GM19043 (cell line): ENCODE results near the gene BOD1L1.

Experiments used
- ATAC-seq: cut with Tn5 transposase; IDR thresholded peaks from one replicate; pipeline ENCODE4 v1.9.1; 2021; ENCODE audit warnings: low read depth; ENCODE audit not compliant: unreplicated experiment

Gene BOD1L1

DNA sequence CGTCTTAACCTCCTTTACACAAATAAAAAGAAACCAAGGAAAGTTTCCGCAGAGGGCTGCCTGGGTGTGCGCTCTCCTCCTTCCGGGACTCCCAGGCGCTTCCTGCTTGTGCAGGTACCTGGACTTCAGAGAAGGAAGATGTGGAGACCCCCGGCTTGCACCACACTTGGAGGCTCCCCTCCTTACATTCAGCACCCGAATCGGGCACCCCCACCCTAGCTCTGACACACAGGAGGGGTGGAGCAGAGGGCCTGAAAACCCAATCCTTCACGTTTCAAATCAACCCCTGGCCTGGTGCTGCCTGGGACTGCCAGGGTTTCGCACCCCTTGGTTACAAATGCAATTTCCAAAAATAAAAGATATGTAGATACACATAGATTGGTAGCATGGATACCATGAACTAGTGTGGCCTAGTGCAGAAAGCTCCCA is 86.3 kb downstream of the BOD1L1 start:
- ATAC-seq: no peak

DNA sequence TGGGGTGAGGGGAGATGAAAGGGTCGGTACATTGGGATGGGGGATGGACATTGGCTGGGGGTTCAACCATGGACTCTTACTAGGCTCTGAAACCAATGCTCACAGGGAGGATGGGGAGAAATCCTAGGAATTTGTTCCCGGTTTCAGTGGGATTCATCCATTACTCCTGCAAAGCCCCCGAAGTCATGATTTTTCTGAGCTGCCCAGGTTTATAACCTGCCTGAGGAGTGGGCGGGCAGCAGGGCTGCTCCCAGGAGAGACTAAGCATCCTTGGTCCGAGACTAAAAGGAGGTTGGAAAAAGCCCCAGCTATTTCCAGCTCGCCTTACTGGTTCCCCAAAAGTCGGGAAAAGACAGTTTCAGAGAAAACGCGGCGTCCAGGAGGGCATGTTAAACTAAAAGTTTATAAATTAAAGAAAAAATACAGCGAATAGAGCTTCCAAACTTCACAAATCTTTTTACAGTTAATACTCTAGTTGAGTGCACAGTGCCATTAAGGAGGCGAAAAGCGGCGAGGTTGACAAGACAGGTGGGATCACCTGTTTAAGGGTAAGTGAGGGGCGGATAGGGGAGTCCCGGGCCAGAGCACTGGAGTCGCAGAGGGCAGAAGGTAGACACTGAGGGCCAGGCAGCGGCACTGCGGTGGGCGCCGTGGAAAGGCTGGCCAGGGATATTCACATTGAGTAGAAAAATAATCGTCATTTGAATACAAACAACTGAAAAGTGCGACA is 86.9 kb downstream of the BOD1L1 start:
- no peak for ATAC-seq

DNA sequence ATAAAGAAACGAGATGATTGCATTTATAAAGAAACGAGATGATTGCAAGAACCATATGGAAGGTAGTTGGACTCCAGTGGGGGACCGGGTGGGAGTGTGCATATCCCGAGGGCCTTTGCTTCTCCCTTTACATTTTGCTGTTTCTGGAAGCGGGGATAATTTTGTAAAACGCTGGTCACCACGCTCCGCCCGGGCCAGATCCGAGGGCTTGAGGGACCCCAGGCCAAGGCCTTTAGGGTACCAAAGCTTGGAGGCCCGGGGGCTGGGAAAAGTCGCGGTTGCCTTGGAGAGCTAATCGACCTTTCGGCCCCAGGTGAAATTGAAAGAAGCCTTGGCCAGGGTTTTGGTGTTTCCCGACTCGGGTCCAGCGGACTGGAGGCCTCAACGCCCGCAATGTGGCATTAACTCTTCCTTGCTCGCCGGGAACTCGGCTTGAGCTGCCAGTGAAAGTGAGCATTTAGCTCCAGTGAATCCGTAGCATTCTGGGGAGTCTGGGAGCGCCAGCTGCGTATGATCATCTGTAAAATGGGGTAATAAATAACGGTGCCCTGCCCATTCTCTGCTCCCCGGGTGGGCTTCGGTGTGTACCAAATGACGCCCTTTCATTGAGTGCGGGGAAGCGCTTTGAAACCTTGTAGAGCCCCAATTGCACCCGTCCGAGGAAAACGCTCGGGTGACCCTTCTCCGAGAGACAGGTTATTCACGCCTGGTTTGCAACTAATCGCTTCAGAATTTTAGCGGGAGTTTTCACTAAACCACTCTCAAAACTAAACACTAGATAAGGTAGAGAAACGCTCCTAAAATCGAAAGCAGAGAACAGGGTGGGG is 87.7 kb downstream of the BOD1L1 start:
- no peak for ATAC-seq

DNA sequence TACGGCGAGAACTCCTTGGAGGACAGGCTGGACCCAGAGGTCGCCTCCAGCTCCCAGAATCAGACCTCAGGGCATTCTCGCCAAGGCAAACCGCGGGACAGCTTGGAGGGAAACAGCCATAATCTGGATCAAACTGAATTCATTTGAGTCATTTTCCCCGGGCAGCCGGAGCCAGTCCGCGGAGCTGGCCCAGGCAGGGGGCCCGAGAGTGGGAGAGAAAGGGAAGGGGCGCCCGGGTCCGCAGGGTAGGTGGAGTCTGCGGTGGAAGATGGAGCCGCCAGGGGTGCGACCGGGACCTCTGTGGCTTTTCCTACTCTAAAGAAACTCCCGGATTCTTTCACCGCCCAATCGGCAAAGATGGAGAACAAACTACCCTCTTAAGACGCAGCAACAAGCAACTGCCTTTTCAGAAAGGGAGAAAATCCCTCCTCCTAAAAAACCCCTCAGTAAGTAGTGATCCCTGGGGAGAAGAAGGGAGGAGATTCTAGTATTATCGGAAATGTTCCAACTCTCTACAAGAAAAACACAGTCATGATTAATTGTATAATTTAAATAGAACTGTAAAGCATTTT is 88.4 kb downstream of the BOD1L1 start:
- no peak for ATAC-seq

DNA sequence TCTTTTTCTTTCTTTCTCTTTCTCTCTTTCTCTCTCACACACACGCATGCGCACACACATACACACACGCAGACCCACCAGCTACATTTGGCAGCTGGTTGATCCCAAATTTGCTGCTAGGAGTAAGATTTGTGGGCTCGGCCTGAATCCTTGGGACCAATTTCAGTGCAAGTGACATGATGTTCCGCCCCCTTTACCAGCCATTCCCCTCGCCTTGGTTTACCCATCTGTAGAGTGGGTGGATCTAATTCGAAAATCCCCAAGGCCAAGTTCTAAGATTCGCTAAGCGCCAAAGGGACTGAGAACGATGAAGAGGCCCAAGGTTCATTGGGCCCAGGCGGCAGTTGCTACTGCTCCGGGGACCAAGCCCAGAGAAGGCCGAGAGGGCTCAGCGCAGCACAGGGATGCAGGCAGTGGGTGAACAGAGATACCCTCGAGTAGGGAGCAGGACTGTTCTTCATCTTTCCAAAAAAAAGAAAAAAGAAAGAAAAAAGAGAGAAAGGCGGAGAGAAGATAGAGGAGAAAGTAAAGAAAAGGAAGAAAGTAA is 89.0 kb downstream of the BOD1L1 start:
- no peak for ATAC-seq

DNA sequence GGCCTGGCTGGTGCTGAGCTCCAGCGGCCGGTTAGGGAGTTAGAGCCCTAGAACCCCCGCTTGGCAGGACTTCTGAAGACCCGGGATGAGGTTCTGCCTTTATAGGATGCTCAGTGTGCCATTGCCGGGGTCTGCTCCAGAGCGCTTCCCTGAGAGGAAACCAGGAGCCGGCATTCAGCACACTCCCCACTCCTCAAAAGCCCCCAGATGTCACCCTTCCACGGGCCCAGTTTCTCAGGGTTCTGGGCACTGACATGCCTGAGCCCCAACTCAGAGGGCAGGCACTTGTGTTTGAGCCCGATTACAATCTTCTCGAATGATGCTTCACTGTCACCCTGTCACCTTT is 89.7 kb downstream of the BOD1L1 start:
- no peak for ATAC-seq

DNA sequence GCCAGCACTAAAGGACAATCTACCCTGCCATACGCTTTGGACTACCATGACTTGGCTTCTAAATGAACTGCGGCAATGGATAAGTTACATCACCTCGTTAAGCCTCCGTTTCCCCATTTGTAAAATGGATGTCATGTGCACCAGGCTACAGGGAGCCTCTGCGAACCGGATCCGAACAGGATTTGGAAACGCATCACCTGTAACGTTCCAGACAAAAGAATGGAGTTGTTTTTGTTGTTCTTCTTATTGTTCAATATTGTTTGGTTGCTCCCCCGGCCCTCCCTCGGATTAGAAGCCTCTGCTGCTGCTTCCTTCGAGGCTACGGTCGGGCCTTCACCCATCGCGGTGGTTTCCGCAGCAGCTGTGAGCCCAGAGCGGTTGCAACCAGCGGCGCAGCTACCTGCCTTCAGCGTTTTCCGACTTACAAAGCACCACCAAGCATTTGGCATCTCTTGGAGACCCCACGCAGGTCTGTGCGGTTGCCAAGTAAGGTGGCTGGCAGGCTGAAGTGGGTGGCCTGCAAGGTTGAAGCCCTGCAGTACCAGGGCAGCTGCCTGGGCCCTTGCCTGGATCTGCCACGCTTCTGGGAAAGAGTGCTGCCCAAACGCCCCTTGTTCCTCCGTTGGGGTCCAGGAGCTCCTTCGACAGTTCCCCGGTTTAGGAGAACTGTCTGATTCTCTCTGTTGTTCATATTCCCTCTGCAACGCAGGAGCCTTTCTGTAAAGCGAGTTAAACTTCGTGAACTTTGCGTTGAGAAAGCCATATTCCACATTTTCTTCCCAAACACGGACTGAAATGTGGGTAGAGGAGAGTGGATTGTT is 90.3 kb downstream of the BOD1L1 start:
- no peak for ATAC-seq

DNA sequence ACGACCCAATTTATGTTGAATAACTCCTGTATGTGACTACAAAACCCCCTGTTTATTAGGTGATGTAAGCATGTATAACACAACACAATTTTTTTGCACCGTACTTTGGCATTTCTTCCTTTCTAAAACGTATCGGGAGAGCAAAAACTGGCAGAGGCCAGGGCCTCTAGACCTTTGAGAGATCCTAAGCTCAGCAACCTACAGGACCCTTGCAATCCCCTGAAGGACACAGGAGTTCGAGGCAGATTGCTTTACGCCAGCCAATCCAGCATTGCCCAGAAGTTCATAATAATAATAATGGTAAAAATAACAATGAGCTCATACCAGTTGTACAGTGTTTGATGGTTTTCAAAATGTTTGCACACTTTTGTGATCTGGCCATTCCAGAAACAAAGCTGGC is 90.9 kb downstream of the BOD1L1 start:
- no peak for ATAC-seq

DNA sequence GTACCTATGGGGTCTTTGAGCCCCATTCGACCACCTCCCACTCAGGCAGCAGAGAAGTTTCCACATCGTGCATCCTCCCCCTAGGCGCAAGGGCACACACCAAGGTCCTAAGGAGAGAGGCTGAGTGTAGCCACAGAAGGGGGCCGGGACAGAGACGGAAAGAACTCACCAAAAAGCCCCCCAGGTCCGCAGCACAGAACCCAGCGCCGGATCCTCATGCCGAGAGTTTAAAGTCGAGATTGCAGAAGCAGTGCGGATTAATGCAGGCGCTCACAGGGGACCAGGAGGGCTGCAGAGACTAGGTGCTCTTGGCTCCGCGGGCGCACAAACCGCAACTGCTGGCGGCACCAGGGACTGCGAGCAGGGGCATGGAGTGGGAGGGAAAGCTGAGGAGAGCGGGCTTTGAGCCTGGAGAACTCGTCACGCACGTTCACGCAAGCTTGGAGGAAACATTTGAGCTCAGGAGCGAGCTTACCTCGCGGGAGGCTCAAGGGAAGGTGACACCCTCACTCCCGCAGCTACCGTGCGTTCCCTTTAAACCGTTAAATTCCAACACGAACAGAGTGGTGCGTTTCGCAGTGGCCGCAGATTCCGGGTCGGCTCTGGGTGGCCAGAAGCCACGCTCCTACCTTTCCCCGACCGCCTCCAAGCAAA is 91.7 kb downstream of the BOD1L1 start:
- no peak for ATAC-seq

DNA sequence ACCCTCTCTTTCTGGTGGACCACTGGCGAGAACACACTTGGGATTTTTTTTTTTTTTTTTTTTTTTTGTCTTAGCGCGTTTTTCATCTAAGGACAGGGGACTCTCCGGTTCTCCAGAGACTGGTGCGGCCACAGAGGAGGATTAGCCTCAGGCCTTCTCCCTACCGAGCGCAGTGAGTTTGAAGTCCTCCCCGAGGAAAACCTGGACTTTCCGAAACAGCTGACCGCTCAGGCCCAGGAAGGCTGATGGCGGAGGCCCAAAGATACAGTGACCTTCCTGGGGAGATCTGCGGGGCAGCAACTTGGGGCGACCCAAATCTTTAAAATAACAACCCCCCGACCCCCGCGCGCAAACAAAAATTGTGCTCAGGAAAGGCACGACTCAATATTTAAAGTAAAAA is 92.4 kb downstream of the BOD1L1 start:
- ATAC-seq: no peak

DNA sequence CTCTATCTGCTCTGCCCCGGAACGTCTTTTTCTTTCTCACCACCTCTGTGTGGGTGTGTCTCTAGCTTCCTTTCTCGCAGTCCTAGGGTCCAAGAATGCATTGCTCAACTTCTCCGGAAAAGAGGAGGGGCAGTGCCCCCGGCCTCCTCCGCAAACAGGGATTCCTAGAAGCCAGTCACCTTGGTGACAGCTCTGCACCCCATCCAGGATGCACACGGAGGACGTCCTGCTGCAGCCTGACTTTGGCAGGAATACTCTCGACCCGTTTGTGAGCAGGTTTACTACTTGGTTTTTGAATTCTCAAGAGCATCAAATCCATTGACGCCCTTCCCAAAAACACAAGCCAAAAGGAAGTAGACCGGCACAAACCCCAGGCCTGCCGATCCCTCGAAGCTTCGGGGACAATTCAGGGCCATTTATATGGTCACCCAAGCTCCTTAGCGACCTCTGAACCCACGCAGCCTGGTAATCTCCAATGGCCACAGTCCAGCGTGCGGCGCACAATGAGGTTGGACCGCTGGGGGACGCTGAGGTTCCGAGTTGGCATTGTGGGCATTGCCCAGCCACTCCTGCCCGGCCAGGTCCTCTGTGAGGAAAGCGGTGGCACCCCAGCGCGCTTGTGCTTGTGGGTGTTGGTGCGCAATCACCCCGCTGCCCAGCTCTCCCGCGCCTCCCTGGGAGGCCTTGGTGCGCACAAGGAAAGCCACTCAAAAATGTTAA is 93.0 kb downstream of the BOD1L1 start:
- ATAC-seq: no peak

DNA sequence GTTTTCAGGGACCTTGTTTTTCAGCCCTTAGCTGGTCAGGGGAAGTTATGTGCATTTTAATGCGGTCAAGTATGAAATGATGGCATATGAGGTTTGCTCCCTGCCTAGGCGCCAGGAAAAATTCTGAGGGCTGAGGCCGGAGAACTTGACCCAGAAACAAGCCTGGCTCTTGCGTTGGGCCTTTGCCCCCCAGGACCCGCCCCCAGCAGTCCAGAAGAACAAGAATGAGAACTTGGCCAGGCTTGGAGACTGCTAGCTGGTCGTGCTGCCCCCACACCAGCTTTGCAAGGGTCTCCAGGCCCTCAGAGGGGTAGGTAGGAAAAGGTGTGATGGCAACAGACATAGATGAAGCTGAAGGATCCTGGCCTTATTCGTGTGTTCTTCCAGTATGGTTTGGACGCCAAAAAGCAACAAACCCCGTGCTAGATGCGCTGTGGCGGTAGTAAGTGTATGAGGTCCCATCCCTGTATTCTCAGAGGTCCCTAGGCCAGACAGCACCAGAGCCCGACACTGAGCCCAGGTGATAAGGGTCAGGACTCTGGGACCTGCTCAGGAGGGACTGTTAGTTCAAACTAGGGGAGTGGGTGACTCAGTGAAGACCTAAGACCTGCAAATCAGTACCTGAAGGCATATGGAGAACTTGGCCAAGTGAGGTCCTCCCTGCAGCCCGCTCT is 93.7 kb downstream of the BOD1L1 start:
- no peak for ATAC-seq

DNA sequence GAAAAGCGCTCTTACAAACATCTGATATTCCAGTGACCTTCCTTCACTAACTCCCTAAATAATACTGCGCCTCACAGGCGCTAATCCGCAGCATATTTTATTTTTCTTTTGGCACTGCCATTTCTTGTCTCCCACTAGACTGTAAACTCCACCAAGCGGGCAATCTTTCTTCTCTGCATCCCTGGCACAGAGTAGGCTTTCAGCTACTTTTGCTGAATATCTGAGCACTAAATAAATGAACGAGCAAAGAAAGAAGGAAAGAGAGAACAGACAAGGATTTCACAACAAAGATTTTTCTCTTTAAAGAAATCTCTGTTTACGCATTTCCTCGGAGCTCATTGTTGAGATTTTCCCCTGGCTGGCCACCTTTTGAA is 95.9 kb downstream of the BOD1L1 start:
- no peak for ATAC-seq

DNA sequence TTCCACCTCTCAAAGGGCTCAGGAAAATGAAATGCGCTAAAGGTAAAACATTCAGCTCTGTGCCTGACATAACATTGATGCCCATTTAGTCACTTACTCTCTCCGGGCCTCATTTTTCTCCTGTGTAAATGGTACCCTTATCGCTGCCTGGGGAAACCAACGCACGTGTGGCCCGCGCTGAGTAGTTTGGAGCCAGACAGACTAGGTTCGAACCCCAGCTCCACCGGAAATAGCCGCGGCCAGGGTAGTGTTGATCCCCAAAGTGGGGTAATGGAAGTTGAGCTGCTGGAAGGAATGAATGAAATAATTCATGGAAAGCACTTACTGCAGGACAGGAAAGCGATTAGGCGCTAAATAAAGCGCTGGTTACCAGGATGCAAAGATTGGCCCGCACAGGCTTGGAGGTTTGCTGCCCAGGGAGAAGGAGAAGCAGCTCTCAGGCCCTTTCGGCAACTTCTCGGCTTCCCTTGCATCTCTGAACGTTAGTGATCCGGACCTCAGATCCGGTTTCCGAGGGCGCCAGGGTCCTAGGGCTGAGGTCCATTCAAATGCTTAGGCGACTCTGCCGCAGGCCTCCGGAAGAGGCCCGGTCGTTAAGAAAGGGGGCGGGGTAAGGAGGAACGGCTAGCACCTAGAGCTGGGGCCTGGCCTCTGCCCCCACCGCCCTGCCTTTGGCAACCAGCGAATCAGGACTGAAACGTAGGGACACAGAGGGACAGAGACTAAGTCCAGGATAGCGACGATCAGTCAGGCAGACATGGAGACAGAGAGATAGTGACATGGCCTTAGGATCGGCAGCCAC is 96.5 kb downstream of the BOD1L1 start:
- no peak for ATAC-seq

DNA sequence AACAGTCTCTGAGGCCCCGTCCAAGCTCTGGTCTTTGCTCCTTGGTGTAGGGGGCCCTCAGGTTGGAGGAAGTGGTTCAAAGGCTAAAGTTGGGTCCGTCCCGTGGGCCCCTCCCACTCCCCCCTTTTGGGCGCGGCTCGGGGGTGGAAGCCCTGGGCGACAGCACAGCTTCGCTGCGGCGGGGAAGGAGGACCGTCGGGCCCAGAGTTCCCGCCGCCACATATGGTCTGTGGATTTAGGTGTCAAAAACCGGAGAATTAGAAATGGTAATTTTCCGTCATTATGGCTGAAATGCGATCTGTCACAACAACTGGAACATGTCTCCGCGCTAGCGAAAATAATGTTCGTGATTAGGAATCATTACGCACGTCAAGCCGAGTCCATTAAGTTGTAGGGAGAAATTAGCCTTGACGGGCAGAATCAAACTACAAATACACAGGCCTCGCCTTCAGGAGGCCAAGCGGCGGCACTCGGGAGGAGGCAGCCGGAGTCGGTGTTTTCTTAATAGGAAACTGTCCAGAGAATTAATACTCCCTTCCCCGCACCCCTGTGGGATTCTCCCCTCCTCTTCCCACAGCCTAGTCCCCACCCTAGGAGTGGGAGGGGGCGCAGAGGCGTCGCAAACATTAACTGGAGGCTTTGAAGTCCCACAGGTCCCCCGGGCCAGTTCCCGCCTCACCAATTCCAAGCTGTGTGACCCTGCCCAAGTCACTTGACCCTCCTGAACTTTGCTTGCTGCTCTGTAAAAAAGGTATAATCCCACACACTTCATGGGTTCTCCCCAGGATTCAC is 98.2 kb downstream of the BOD1L1 start:
- no peak for ATAC-seq

DNA sequence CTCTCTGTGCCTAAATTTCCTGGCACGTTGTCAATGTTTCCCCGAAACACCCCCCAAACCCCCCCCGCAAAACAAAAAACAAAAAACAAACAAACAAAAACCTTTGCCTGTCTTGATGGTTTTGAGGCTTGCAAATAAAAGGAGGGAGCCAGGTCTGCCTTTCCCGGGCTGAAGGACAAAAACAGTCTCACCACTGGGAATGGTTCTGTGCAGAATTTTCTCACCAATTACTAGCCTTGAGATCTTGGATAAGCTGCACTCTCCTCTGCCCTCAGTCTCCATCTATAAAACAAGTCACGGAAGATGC is 98.8 kb downstream of the BOD1L1 start:
- ATAC-seq: no peak

DNA sequence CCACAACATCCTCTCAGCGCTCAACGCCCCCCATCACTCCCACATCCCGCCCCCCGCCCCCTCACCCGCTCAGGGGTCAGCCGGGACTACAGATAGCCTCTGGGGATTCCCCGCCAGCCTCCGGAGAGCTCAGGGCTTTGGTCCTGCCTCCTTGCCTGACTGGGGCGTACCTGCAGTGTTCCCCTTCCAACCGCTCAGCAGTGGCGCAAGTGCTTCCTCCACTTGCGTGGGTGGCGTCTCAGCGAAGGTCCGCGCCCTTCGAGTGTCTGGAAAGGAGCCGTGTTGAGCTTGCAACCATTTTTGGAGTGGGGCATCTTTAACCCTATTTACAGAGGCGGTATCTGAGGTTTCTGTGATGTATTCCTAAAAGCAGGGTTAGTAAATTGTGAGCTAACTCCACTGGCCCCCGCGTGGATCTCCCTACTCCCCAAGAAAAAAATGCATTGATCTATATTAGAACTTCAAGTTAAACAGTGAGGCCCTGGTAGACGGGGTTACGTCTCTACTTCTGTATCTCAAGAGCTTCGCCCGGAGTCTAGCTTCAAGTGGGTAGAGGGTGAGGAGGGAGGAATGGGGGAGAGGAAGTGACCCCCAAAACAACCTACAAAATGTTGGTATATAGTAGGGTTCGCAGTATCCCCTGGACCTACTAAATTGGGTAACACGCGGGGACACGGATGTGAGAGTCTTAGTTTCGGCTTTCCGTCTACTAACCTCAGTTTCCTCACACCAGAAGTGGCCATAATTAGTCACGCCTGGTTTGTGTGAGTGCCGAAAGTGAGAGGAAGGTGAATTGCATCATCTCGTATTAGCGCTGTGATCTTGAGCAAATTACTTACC is 99.3 kb downstream of the BOD1L1 start:
- ATAC-seq: peak; percentile 59
